ENCODE data around the gene CCDC149. TPM values are rescaled to one million over a fixed set of nuclear protein-coding genes. Genes with fewer than 3 reads are reported as not detected.

Gene CCDC149
- total and polyA plus RNA-seq, 2 of the 8 experiments (the other 6 are each of a cell fraction or from before 2014, with no cell fraction given), result 2.2 to 5.6 TPM

- DNase-seq (ENCODE audit: low read depth in 1 of 2, low spot score in 2 of 2), result no peak
- Histone ChIP-seq H2BK120ac (replicated peaks; ENCODE audit: low read depth, low read length) (no peak overlapping the region), H2BK5ac (ENCODE audit: low read depth, low read length) (no peak overlapping the region), H3K9me3 (ENCODE audit: insufficient read depth in 2 of 2, low read depth in 1 of 2, low read length in 1 of 2) (peaks cover 25 to 32% of the 10 kb centered on the region in 2 experiments), H3K23ac (ENCODE audit: insufficient read length) (no peak overlapping the region), H3K14ac (ENCODE audit: insufficient read length) (no peak overlapping the region), H3K4ac (replicated peaks; ENCODE audit: insufficient read length, low read depth, low read length) (no peak overlapping the region), H3K36me3 (ENCODE audit: control insufficient read depth in 2 of 4, insufficient read depth in 4 of 4, low read length in 3 of 4) (no peaks in the 10 kb centered on the region), H3K4me2 (ENCODE audit: insufficient read depth in 1 of 2, low read depth in 2 of 2, low read length in 2 of 2) (no peak overlapping the region), H3K79me1 (ENCODE audit: low read depth, low read length) (no peaks in the 10 kb centered on the region), H3K9ac (replicated peaks in 1 of 4; ENCODE audit: extremely low read depth in 1 of 4, low read depth in 3 of 4, low read length in 3 of 4) (no peak overlapping the region), H3K27ac (ENCODE audit: low read depth, low read length) (no peak overlapping the region), H4K20me1 (replicated peaks in 1 of 2; ENCODE audit: control insufficient read depth in 1 of 2, insufficient read depth in 2 of 2, low read length in 2 of 2) (no peaks in the 10 kb centered on the region), H3K79me2 (ENCODE audit: control insufficient read depth in 1 of 2, insufficient read depth in 2 of 2, low read length in 2 of 2) (no peaks in the 10 kb centered on the region), H2BK20ac (ENCODE audit: low read length) (no peak overlapping the region), H2AK5ac (ENCODE audit: low read depth, low read length) (no peak overlapping the region), H2BK15ac (ENCODE audit: low read length) (no peak overlapping the region), H3K23me2 (ENCODE audit: low read depth, low read length) (no peaks in the 10 kb centered on the region), H3K27me3 (replicated peaks in 1 of 4; ENCODE audit: control insufficient read depth in 3 of 4, extremely low read depth in 1 of 4, insufficient read depth in 3 of 4, low read length in 3 of 4) (no peaks in the 10 kb centered on the region), H3K4me1 (replicated peaks in 1 of 4; ENCODE audit: control insufficient read depth in 3 of 4, insufficient read depth in 4 of 4, low read length in 3 of 4) (no peaks in the 10 kb centered on the region), H3K56ac (replicated peaks; ENCODE audit: insufficient read length, low read depth, low read length) (no peak overlapping the region), H4K91ac (replicated peaks; ENCODE audit: insufficient read length, low read length) (no peak overlapping the region), H2BK12ac (ENCODE audit: low read depth, low read length) (no peak overlapping the region), H3K4me3 (ENCODE audit: extremely low read depth in 1 of 4, insufficient read depth in 2 of 4, low read depth in 3 of 4, low read length in 4 of 4) (no peak overlapping the region), H4K5ac (ENCODE audit: insufficient read length, low read depth, low read length) (no peak overlapping the region), H4K8ac (ENCODE audit: extremely low read depth, insufficient read depth, low read length) (no peak overlapping the region), H2AFZ (ENCODE audit: low read length) (no peak overlapping the region), H3K18ac (ENCODE audit: extremely low read depth, low read length) (no peak overlapping the region)
- ChIA-PET CTCF (ENCODE audit: partially characterized antibody) (no interaction called here), POLR2A (ENCODE audit: partially characterized antibody) (no interaction called here)
- 73% methylated on average over 1 of the region's 1 CpG; no CpG with 5 or more reads in 1 of the 2 experiments for WGBS, 2 experiments (ENCODE audit: extremely low coverage in 1 of 2, insufficient coverage in 1 of 2, insufficient read length in 1 of 2, insufficient replicate concordance in 2 of 2, low coverage in 1 of 2, low lambda C conversion rate in 2 of 2, missing lambda C conversion rate in 1 of 2)
- no peak for FAIRE-seq
- no peak for TF ChIP-seq SP1 (IDR thresholded peaks at IDR 0.05; ENCODE audit: low read depth, low read length)
- no peak for TF ChIP-seq TAF1 (IDR thresholded peaks at IDR 0.05; ENCODE audit: low read depth, low read length)
- TF ChIP-seq HDAC2 (IDR thresholded peaks at IDR 0.05; ENCODE audit: borderline replicate concordance in 1 of 2, low read depth in 2 of 2, low read length in 2 of 2), result no peak
- TF ChIP-seq POLR2A (IDR thresholded peaks at IDR 0.05; ENCODE audit: control extremely low read depth in 1 of 2, low read depth in 2 of 2, low read length in 2 of 2), result no peak
- no peak for TF ChIP-seq TAF7 (optimal IDR thresholded peaks at IDR 0.05; ENCODE audit: borderline replicate concordance, low read depth, low read length)
- TF ChIP-seq ATF3 (IDR thresholded peaks at IDR 0.05; ENCODE audit: insufficient read depth, low read depth, low read length), result no peak
- no peak for TF ChIP-seq ATF2 (IDR thresholded peaks at IDR 0.05; ENCODE audit: low read length)
- no peak for TF ChIP-seq CHD2 (IDR thresholded peaks at IDR 0.05; ENCODE audit: low read length)
- TF ChIP-seq CBX8 (IDR thresholded peaks at IDR 0.05; ENCODE audit: borderline replicate concordance, low read depth, low read length), result no peak
- no peak for TF ChIP-seq MAX (IDR thresholded peaks at IDR 0.05)
- no peak for TF ChIP-seq MAFK (IDR thresholded peaks at IDR 0.05; ENCODE audit: low read depth, low read length)
- no peak for TF ChIP-seq RXRA (IDR thresholded peaks at IDR 0.05; ENCODE audit: insufficient read depth, low read depth, low read length)
These were observed 20.9 kb upstream of the CCDC149 start for GRCh38 chr4:24933684-24934275.
